ENCODE measurements around the gene GLB1L2.

The GLB1L2 gene

DNA sequence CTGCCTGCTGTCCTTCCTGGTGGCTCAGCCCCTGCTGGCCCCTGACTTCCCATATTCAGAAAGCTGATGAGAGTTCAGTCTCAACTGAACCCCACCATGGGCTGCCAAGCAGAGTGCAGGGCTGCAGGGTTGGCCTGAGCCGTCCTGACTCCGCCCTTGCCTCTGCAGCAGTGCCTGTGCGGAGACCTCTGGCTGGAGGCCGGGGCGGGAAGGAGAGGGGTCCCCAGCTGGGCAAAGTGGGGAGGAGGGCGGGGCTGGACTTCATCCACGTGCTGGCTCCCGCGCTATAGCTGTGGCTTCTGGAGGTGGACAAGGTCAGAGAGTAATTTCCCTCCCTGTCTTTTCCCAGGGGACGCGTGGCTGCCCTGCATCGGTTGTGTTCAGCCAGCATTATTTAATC is 42.0 kb upstream of the GLB1L2 start:
- TF ChIP-seq CTCF (conservative IDR thresholded peaks at IDR 0.05; ENCODE audit: low read depth, low read length), result no peak
- no peak for DNase-seq (ENCODE audit: low read depth)

GRCh38 chr11:134290646-134291045 is 41.1 kb upstream of the GLB1L2 start:
- TF ChIP-seq CTCF (conservative IDR thresholded peaks at IDR 0.05; ENCODE audit: low read depth, low read length), result no peak
- DNase-seq (ENCODE audit: low read depth), result no peak
- no peak overlapping the region for H3K4me3 ChIP-seq (ENCODE audit: low read depth, low read length)

More for the DNA sequence above, 42.0 kb upstream of the GLB1L2 start:
- no peak overlapping the region for H3K4me3 ChIP-seq (ENCODE audit: low read depth, low read length)

DNA sequence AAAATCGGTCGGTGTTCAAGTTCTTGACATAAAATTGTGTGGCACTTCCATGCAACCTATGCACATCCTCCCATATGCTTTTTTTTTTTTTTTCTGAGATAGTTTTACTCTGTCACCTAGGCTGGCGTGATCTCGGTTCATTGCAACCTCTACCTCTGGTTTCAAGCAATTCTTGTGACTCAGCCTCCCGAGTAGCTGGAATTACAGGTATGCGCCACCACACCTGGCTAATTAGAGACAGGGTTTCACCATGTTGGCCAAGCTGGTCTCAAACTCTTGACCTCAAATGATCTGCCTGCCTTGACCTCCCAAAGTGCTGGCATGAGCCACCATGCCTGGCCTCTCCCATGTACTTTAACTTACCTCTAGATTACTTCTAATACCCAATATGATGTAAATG is 40.6 kb upstream of the GLB1L2 start:
- DNase-seq (ENCODE audit: low read depth), result no peak
- H3K4me3 ChIP-seq (ENCODE audit: low read depth, low read length), result no peak overlapping the region
- TF ChIP-seq CTCF (conservative IDR thresholded peaks at IDR 0.05; ENCODE audit: low read depth, low read length), result no peak

- no peak overlapping the region for H3K4me3 ChIP-seq (ENCODE audit: low read depth, low read length)
- no peak for DNase-seq (ENCODE audit: low read depth)
- no peak for TF ChIP-seq CTCF (conservative IDR thresholded peaks at IDR 0.05; ENCODE audit: low read depth, low read length)
Measured at GRCh38 chr11:134292661-134293060, 39.1 kb upstream of the GLB1L2 start.

- no peak for TF ChIP-seq CTCF (conservative IDR thresholded peaks at IDR 0.05; ENCODE audit: low read depth, low read length)
- no peak for DNase-seq (ENCODE audit: low read depth)
- H3K4me3 ChIP-seq (ENCODE audit: low read depth, low read length), result no peak overlapping the region
Measured at GRCh38 chr11:134293119-134294113, 38.4 kb upstream of the GLB1L2 start.

GRCh38 chr11:134294664-134295063 is 37.1 kb upstream of the GLB1L2 start:
- TF ChIP-seq CTCF (conservative IDR thresholded peaks at IDR 0.05; ENCODE audit: low read depth, low read length), result no peak
- no peak overlapping the region for H3K4me3 ChIP-seq (ENCODE audit: low read depth, low read length)
- no peak for DNase-seq (ENCODE audit: low read depth)

DNA sequence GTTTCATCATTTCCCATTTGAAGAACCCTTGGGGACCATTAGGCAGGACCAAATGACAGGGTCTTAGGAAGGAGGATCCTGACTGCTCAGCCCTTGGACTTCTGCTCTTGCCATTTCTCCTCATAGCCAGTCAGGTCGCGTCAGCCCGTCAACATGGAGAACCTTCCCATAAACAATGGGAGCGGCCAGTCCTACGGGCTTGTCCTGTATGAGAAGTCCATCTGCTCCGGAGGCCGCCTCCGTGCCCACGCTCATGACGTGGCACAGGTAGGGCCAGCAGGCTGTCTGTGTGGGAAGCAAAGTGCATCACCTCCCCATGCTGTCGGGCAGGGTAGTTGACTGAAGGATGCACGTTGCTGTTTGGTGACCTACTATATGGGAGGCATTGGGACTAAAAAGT is 19.6 kb upstream of the GLB1L2 start:
- no peak overlapping the region for H3K4me3 ChIP-seq (ENCODE audit: low read depth, low read length)
- DNase-seq (ENCODE audit: low read depth), result no peak
- no peak for TF ChIP-seq CTCF (conservative IDR thresholded peaks at IDR 0.05; ENCODE audit: low read depth, low read length)
